OCI-LY1 (cell line): Measurements from ENCODE around the gene BCL2L12.

Experiments used
- H2AFZ ChIP-seq: fragments of 200-600 bp; sonication (generic), shearing (Covaris generic); 2 replicates; pipeline ENCODE4 v1.6.0; 2014; ENCODE audit warnings: antibody characterized with exemption, mild to moderate bottlenecking, low read length
- H3F3A ChIP-seq: fragments of 200-600 bp; sonication (generic), shearing (Covaris generic); 2 replicates; pipeline ENCODE4 v1.6.0; 2014; ENCODE audit warnings: mild to moderate bottlenecking, antibody characterized with exemption, low read length, moderate library complexity; ENCODE audit not compliant: insufficient read depth
- H3K27ac ChIP-seq: fragments of 200-600 bp; sonication (generic); 2 replicates; pipeline ENCODE4 v1.5.1; 2014; ENCODE audit warnings: low read length, mixed run types, mild to moderate bottlenecking, low read depth; ENCODE audit not compliant: poor library complexity, severe bottlenecking
- H3K27me3 ChIP-seq: fragments of 200-600 bp; sonication (generic); 2 replicates; pipeline ENCODE4 v1.6.0; 2014; ENCODE audit warnings: antibody characterized with exemption, mild to moderate bottlenecking, low read length, moderate library complexity; ENCODE audit not compliant: insufficient read depth
- H3K36me3 ChIP-seq: fragments of 200-600 bp; sonication (generic); 2 replicates; pipeline ENCODE4 v1.6.1; 2014; ENCODE audit warnings: mild to moderate bottlenecking, antibody characterized with exemption, low read length, moderate library complexity, mixed read lengths; ENCODE audit not compliant: insufficient read depth
- H3K4me1 ChIP-seq: fragments of 200-600 bp; sonication (generic); 2 replicates; pipeline ENCODE4 v1.5.1; 2014; ENCODE audit warnings: mild to moderate bottlenecking, low read length, moderate library complexity; ENCODE audit not compliant: insufficient read depth, severe bottlenecking
- H3K4me2 ChIP-seq: fragments of 200-600 bp; sonication (generic), shearing (Covaris generic); 2 replicates; pipeline ENCODE4 v1.6.1; 2014; ENCODE audit warnings: low read length
- H3K4me3 ChIP-seq: fragments of 200-600 bp; sonication (generic); 2 replicates; pipeline ENCODE4 v1.5.1; 2014; ENCODE audit warnings: low read length, low read depth, mild to moderate bottlenecking, mixed read lengths; ENCODE audit not compliant: poor library complexity, severe bottlenecking
- H3K79me2 ChIP-seq: fragments of 200-600 bp; shearing (Covaris generic); 2 replicates; pipeline ENCODE4 v1.6.1; 2016; ENCODE audit warnings: mixed run types, low read length, mixed read lengths; ENCODE audit not compliant: insufficient read depth
- H3K9ac ChIP-seq: fragments of 200-600 bp; sonication (generic), shearing (Covaris generic); 2 replicates; pipeline ENCODE4 v1.6.1; 2014; ENCODE audit warnings: mild to moderate bottlenecking, low read length, mixed read lengths
- H3K9me2 ChIP-seq: fragments of 200-600 bp; sonication (generic), shearing (Covaris generic); 2 replicates; pipeline ENCODE4 v1.6.1; 2014; ENCODE audit warnings: low read depth, mild to moderate bottlenecking, low read length, mixed read lengths
- H3K9me3 ChIP-seq: fragments of 200-600 bp; shearing (Covaris generic); 2 replicates; pipeline ENCODE4 v1.6.1; 2014; ENCODE audit warnings: low read length, mixed read lengths
- H4K20me1 ChIP-seq: fragments of 200-600 bp; sonication (generic), shearing (Covaris generic); 2 replicates; pipeline ENCODE4 v1.6.0; 2016; ENCODE audit warnings: mild to moderate bottlenecking, low read length; ENCODE audit not compliant: insufficient read depth
- EZH2 ChIP-seq: fragments of 200-600 bp; sonication (generic), shearing (Covaris generic); IDR thresholded peaks from 2 replicates; pipeline ENCODE4 v1.8.0; 2017; ENCODE audit warnings: borderline replicate concordance, mixed run types, mild to moderate bottlenecking, antibody characterized with exemption, low read length, moderate library complexity, mixed read lengths
- TF ChIP-seq, protein P1 (sequence below): fragments of 200-600 bp; sonication (generic), shearing (Covaris generic); IDR thresholded peaks from 2 replicates; pipeline ENCODE4 v1.5.1; 2017; ENCODE audit warnings: mild to moderate bottlenecking, antibody characterized with exemption, low read length, moderate library complexity, mixed read lengths

The BCL2L12 gene

DNA sequence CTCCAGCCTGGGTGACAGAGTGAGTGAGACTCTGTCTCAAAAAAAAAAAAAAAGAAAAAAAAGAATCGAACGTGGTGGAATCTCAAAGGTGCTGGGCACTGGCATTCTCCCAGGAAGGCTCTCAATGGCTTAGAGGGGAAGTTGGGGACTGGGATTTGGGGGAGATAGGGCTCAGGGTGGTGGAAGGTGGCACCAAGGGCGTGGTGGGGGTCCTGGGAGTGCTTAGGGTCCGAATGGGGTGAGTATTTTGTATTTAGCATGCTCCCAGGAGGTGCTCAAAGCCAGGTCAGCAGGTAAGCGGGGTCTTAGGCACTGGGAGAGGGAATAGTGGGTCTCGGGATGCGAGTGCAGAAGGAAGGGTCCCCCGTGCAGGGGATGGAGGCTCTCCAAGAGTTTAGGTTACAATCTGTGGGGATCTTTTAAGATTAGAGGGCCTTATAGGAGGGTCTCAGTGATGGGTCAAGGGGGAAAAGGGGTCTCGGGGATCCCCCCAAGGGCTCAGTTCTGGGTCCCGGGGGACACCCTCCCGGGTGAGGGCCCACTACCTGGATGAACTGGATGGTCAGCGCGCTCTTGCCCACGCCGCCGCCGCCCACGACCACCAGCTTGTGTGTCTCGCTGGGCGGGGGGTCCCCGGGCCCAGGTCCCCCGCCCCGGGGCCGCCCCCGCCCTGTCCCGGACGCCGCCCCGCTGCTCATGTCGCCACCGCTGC lies 26.2 kb upstream of the BCL2L12 start:
- Histone ChIP-seq H3K4me3 (peak overlapping the region; percentile 58), H3K9me3 (no peaks in the 10 kb centered on the region), H4K20me1 (no peaks in the 10 kb centered on the region), H3K9me2 (no peaks in the 10 kb centered on the region), H3K4me1 (peaks cover 23% of the 10 kb centered on the region), H3K27me3 (no peaks in the 10 kb centered on the region), H3K27ac (no peak overlapping the region), H3K79me2 (peaks cover 24% of the 10 kb centered on the region), H3K36me3 (peaks cover 5% of the 10 kb centered on the region; the same call in 1 of the 2 replicates), H3K4me2 (peak overlapping the region; percentile 75), H2AFZ (no peak overlapping the region), H3K9ac (peak overlapping the region; percentile 45; the same call in 1 of the 2 replicates), H3F3A (no peaks in the 10 kb centered on the region)
- TF ChIP-seq, protein P1, sequence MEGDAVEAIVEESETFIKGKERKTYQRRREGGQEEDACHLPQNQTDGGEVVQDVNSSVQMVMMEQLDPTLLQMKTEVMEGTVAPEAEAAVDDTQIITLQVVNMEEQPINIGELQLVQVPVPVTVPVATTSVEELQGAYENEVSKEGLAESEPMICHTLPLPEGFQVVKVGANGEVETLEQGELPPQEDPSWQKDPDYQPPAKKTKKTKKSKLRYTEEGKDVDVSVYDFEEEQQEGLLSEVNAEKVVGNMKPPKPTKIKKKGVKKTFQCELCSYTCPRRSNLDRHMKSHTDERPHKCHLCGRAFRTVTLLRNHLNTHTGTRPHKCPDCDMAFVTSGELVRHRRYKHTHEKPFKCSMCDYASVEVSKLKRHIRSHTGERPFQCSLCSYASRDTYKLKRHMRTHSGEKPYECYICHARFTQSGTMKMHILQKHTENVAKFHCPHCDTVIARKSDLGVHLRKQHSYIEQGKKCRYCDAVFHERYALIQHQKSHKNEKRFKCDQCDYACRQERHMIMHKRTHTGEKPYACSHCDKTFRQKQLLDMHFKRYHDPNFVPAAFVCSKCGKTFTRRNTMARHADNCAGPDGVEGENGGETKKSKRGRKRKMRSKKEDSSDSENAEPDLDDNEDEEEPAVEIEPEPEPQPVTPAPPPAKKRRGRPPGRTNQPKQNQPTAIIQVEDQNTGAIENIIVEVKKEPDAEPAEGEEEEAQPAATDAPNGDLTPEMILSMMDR, result no peak
- no peak for TF ChIP-seq EZH2

DNA sequence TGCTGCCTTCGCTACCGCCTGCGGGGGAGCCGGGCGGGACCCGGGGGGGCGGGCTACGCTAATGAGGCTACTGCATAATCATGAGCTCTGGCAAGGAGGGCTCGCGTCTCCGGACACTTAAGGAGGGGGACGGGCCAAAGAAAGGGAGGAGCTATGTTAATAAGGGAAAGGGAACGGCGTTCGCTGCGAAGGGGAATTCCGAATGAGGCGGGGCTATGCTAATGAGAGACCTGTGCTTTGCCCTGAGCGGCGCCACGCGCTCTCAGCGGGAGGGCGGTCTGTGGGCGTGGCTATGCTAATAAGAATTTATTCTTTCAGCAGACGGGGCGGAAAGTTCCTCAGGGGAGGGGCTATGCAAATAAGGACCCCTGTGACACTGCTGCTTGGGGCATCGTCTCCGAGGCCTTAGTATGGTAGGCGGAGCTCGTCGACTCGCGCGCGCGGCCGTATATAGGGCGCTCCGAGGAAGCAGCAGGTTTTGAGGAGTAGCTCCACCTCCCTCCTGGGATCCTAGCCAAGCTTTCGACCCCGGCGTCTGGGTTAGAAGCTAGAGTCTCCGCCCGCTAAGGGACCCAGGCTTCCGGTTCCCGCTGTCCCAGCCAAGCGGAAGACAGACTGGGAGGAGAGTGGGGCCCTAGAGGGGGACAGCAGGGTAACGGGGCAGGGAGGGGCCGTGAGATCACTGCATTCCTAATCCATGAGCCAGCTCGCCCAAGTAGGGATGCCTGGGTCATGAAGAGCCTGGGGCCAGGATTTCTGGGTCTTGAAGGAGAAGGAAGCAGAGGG lies 25.4 kb upstream of the BCL2L12 start, which contains the start of gene RRAS:
Gene RRAS, minus strand, starts transcription at position 31 of the 786 bp plus-strand sequence. CDS start 45 bp downstream, outside the sequence.
- H2AFZ ChIP-seq, result no peak within 1 kb of the TSS
- no peaks in the 10 kb centered on the region for H3K9me2 ChIP-seq
- peak within 1 kb of the TSS; percentile 87 for H3K4me3 ChIP-seq
- no peaks in the 10 kb centered on the region for H3F3A ChIP-seq
- peaks cover 25% of the 10 kb centered on the region for H3K79me2 ChIP-seq
- peak within 1 kb of the TSS; percentile 97 for H3K4me2 ChIP-seq
- H4K20me1 ChIP-seq, result no peaks in the 10 kb centered on the region
- H3K4me1 ChIP-seq, result peaks cover 23% of the 10 kb centered on the region
- TF ChIP-seq EZH2, result no peak
- TF ChIP-seq, protein P1, result no peak
- H3K27me3 ChIP-seq, result no peaks in the 10 kb centered on the region
- H3K27ac ChIP-seq, result peak within 1 kb of the TSS; percentile 92
- H3K9ac ChIP-seq, result peak within 1 kb of the TSS; percentile 96
- peaks cover 8% of the 10 kb centered on the region; the same call in 1 of the 2 replicates for H3K36me3 ChIP-seq
- no peaks in the 10 kb centered on the region for H3K9me3 ChIP-seq

DNA sequence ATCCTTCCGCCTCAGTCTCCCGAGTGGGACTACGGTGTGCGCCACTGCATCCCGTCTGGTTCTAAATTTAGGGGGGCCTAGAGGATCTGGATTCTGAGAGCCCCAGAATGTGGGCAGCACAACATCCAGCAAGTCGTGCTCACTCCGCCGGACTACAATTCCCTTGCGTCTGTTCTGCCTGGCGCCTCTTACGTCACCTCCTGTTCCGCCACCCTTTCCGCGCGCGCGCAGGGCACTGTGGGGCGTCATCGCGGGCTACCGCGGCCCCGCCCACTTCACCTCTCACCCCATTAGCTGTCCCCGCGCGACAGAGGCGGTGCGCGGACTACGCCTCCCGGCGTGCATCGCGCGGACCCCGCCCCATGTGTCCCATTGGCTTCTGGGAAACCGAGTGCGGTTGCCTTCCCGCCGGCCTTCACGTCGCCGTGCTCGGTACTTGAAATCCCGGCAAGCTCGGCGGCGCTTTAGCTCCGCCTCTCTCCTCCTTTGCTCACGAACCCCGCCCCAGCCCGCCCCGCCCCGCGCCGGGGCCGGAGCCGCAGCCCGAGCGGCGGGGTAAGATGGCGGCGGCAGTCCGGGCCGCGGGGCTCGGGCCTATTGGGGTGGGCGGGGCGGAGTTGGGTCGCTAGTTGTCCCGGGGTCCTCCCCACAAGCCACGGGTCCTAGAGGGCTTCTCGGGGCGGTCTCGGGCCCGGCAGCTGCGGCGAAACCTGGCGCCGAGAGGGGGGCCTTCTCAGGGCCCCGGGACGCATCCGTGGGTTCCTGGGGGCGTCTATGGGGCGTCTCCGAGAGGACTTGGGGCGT lies 23.8 kb upstream of the BCL2L12 start, which contains the start of gene SCAF1:
Gene SCAF1, plus strand, starts transcription at position 522 of the 804 bp plus-strand sequence. CDS start 2,818 bp downstream, outside the sequence.
- TF ChIP-seq, protein P1, result no peak
- TF ChIP-seq EZH2, result no peak
- H3K27me3 ChIP-seq, result no peaks in the 10 kb centered on the region
- H3F3A ChIP-seq, result no peaks in the 10 kb centered on the region
- peaks cover 25% of the 10 kb centered on the region for H3K79me2 ChIP-seq
- peak within 1 kb of the TSS; percentile 95 for H3K4me3 ChIP-seq
- no peaks in the 10 kb centered on the region for H3K9me2 ChIP-seq
- H4K20me1 ChIP-seq, result no peaks in the 10 kb centered on the region
- peak within 1 kb of the TSS; percentile 97 for H3K4me2 ChIP-seq
- H3K36me3 ChIP-seq, result peaks cover 22% of the 10 kb centered on the region; the same call in 1 of the 2 replicates
- H3K9ac ChIP-seq, result peak within 1 kb of the TSS; percentile 96
- H3K9me3 ChIP-seq, result no peaks in the 10 kb centered on the region
- H3K27ac ChIP-seq, result peak within 1 kb of the TSS; percentile 92
- H2AFZ ChIP-seq, result no peak within 1 kb of the TSS
- peaks cover 23% of the 10 kb centered on the region for H3K4me1 ChIP-seq
